ENCODE data around the gene ICAM4. TPM values are rescaled to one million over a fixed set of nuclear protein-coding genes. Genes with fewer than 3 reads are reported as not detected.

The ICAM4 gene
- total and polyA plus RNA-seq, 9 of the 15 experiments (the other 6 are each of a cell fraction or from before 2014, with no cell fraction given), result 14.1 to 86.1 (median 29.6) TPM

GRCh38 chr19:10333758-10334587, 47.2 kb downstream of the ICAM4 start (continued):
- peak; percentile 36 to 95; a peak in 2 of 4 replicates for TF ChIP-seq FOXA3 (CRISPR knock-in tag; conservative IDR thresholded peaks at IDR 0.05 in 1 of 2, IDR thresholded peaks at IDR 0.05 in 1 of 2)
- TF ChIP-seq TOE1 (IDR thresholded peaks at IDR 0.05; ENCODE audit: borderline replicate concordance), result no peak
- TF ChIP-seq TOE1 (CRISPR knock-in tag; IDR thresholded peaks at IDR 0.05; ENCODE audit: borderline replicate concordance, low read depth), result 0 out of 2 replicates have a peak, but pooled peaks have one; percentile 61
- peak; percentile 72 for TF ChIP-seq NR2C1 (IDR thresholded peaks at IDR 0.05)
- TF ChIP-seq NR2C1 (tag; IDR thresholded peaks at IDR 0.05), result 0 out of 2 replicates have a peak, but pooled peaks have one; percentile 34
- no peak for TF ChIP-seq TEAD1 (CRISPR knock-in tag; IDR thresholded peaks at IDR 0.05)
- 0 out of 2 replicates have a peak, but pooled peaks have one; percentile 75 for TF ChIP-seq SREBF2 (CRISPR knock-in tag; IDR thresholded peaks at IDR 0.05)
- TF ChIP-seq ELF2 (CRISPR knock-in tag; IDR thresholded peaks at IDR 0.05), result no peak
- TF ChIP-seq ZNF511 (CRISPR knock-in tag; IDR thresholded peaks at IDR 0.05), result peak; percentile 20; the same call in 1 of the 2 replicates
- peak; percentile 73 for TF ChIP-seq TEAD4 (IDR thresholded peaks at IDR 0.05; ENCODE audit: low read length)
- no peak for TF ChIP-seq TEAD4 (CRISPR knock-in tag; IDR thresholded peaks at IDR 0.05; ENCODE audit: borderline replicate concordance)
- TF ChIP-seq TRIM24 (IDR thresholded peaks at IDR 0.05), result peak; percentile 38 to 51; a peak in 2 of 4 replicates
- TF ChIP-seq ARID1B (IDR thresholded peaks at IDR 0.05), result peak; percentile 72
- TF ChIP-seq U2AF2 (optimal IDR thresholded peaks at IDR 0.05; ENCODE audit: low read depth, low read length), result no peak
- TF ChIP-seq SAP30 (IDR thresholded peaks at IDR 0.05; ENCODE audit: borderline replicate concordance, insufficient read depth, low read depth, low read length, poor library complexity, severe bottlenecking), result peak; percentile 68
- TF ChIP-seq PML (IDR thresholded peaks at IDR 0.05; ENCODE audit: low read length), result 0 out of 2 replicates have a peak, but pooled peaks have one; percentile 40
- TF ChIP-seq RBM39 (optimal IDR thresholded peaks at IDR 0.05; ENCODE audit: low read depth, low read length), result peak; percentile 21
- TF ChIP-seq MECOM (CRISPR knock-in tag; IDR thresholded peaks at IDR 0.05), result 0 out of 2 replicates have a peak, but pooled peaks have one; percentile 14
- TF ChIP-seq BCOR (IDR thresholded peaks at IDR 0.05), result peak; percentile 29; the same call in 1 of the 2 replicates
- no peak for TF ChIP-seq RBM17 (IDR thresholded peaks at IDR 0.05; ENCODE audit: borderline replicate concordance, low read depth, low read length)
- peak; percentile 35; the same call in 1 of the 2 replicates for TF ChIP-seq SMARCA4 (IDR thresholded peaks at IDR 0.05)
- peak; percentile 39; the same call in 1 of the 2 replicates for TF ChIP-seq MTA2 (IDR thresholded peaks at IDR 0.05; ENCODE audit: low read depth)
- no peak for TF ChIP-seq TRIM25 (IDR thresholded peaks at IDR 0.05; ENCODE audit: borderline replicate concordance)
- peak; percentile 62; the same call in 1 of the 2 replicates for TF ChIP-seq ZBTB7A (IDR thresholded peaks at IDR 0.05; ENCODE audit: borderline replicate concordance, control insufficient read depth, low read depth, low read length)
